Stomach (tissue), 9 donors: ENCODE measurements around the gene ESPN. TPM values are rescaled to one million over a fixed set of nuclear protein-coding genes. Genes with fewer than 3 reads are reported as not detected.
"Not testable (repeated sequence)": the region's sequence is repeated elsewhere in the genome, so short reads cannot be mapped to it uniquely, and the experiment has no call there.

Experiments
- DNase-seq, 2 donors: peaks; one replicate each; pipeline versions ENCODE4 v3.0.0 to v3.0.0-alpha.2; 2013 to 2019
- H3K27ac ChIP-seq, 5 donors: fragments of 200-600 bp in 4 of 5; sonication (generic) in 4 of 5; one replicate each; pipeline ENCODE4 v1.5.1; 2013 to 2019; ENCODE audit warnings: mild to moderate bottlenecking in 1 of 5, moderate library complexity in 1 of 5
- H3K27me3 ChIP-seq, 3 donors: fragments of 200-600 bp; sonication (generic); one replicate each; pipeline ENCODE4 v1.5.1; 2017 to 2019; ENCODE audit warnings: mixed run types in 1 of 3
- H3K36me3 ChIP-seq, 4 donors: fragments of 200-600 bp; sonication (generic); 1 replicate in 3 of 4; 2 replicates in 1 of 4; pipeline ENCODE4 v1.5.1; 2016 to 2019
- H3K4me1 ChIP-seq, 4 donors: fragments of 200-600 bp; sonication (generic); one replicate each; pipeline ENCODE4 v1.5.1; 2016 to 2019
- H3K4me3 ChIP-seq, 4 donors: fragments of 200-600 bp; sonication (generic) in 3 of 4; one replicate each; pipeline ENCODE4 v1.5.1; 2016 to 2019; ENCODE audit warnings: mild to moderate bottlenecking in 1 of 4
- H3K9me3 ChIP-seq, 4 donors: fragments of 200-600 bp; sonication (generic); one replicate each; pipeline ENCODE4 v1.5.1; 2016 to 2019
- EP300 ChIP-seq: sonication (generic); formaldehyde crosslinking; IDR thresholded peaks from one replicate; pipeline ENCODE4 v1.6.1; 2017; ENCODE audit warnings: antibody characterized with exemption
- POLR2A ChIP-seq, 4 donors: fragments of 450-650 bp; IDR thresholded peaks; one replicate each; pipeline ENCODE4 v1.6.1; 2016; ENCODE audit warnings: antibody characterized with exemption in 4 of 4, control low read depth in 2 of 4, mild to moderate bottlenecking in 1 of 4, moderate library complexity in 1 of 4
- POLR2AphosphoS5 ChIP-seq, 3 donors: sonication (generic); formaldehyde crosslinking; IDR thresholded peaks; one replicate each; pipeline ENCODE4 v1.6.1; 2016; ENCODE audit warnings: antibody characterized with exemption in 3 of 3
- WGBS, 5 donors: extraction: QIAGEN DNeasy Blood & Tissue Kit in 3 of 5; methylation state at CpG; one replicate each; pipeline versions ENCODE4 v1.1.5 to v1.1.7; 2013 to 2018; 5-methylcytosine and 5-hydroxymethylcytosine counted together
- intact Hi-C: fragments of 100-400 bp; cut with DNase I; formaldehyde crosslinking; loops from one replicate; pipeline ENCODE4 v1.15.1; 2023; ENCODE audit warnings: low total_unique reads
- polyA plus RNA-seq, 3 donors: library from polyadenylated mRNA; stranded (reverse); fragments of 200-250 nt; gene quantifications; one replicate each; pipeline ENCODE4 v1.2.3, GENCODE V29; 2013
- total RNA-seq, 5 donors: library from RNA; depleted of rRNA; stranded (reverse); fragments of >200 nt; gene quantifications; one replicate each; pipeline versions ENCODE4 v1.1.0 to v1.2.3, GENCODE V29; 2014 to 2016
- TF ChIP-seq, protein P1 (sequence below), 7 experiments: fragments of 450-650 bp in 4 of 7; fragments of 200-600 bp in 3 of 7; sonication (generic) in 3 of 7; IDR thresholded peaks; one replicate each; pipeline ENCODE4 v1.5.1; 2016 to 2019; ENCODE audit warnings: antibody characterized with exemption in 7 of 7, control low read depth in 2 of 7, mild to moderate bottlenecking in 1 of 7
- donor health status: healthy with polysubstance abuse.
- donor health status: Bipolar disorder and iron deficiency.
- donor health status: healthy.

ESPN gene
- total and polyA plus RNA-seq, 8 donors = 1.5 to 68.4 (median 4.8) TPM; not detected in 2

DNA sequence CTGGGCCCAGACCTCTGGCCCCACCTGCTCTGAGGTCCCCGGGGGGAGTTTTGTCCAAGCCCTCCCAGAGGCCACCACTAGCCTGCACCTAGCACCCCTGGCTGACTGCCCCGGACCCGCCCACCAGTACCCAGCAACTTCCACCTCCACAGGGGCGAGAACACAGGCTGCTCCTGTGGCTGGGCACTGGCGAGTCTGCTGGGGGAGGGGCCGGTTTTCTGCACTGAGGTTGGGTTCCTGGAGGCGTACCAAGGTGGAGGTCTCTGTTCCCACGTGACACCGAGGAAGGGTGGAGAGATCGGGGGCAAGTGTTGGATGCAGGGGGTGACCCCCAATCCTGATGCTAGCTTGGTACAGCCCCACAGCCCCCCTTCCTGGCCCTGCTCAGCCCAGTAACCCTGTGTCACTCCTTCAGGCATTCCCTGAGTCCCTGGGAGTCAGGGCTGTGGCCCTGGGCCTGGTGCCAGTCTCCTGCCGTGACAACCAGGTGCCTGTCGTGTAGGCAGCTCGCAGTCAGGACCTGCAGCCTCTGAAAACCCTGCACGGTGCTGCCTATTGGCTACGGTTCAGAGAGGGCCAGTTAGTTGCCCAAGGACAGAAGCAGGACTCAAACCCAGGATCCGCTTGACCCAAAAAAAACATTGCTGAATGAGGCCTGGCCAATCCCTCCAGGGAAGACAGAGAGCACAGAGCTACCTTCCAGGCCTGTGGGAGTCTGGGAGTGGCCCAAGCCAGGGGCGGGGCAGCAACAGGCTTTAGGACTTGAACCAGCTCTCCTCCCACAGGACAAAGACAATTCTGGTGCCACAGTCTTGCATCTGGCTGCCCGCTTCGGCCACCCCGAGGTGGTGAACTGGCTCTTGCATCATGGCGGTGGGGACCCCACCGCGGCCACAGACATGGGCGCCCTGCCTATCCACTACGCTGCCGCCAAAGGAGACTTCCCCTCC lies 3.1 kb downstream of the ESPN start:
- Histone ChIP-seq H3K4me1 (peaks cover 30 to 55% (median 48%) of the 10 kb centered on the region in 4 donors), H3K4me3 (no peak overlapping the region), H3K27ac (no peak overlapping the region), H3K27me3 (peaks cover 21 to 93% (median 64%) of the 10 kb centered on the region in 3 donors), H3K36me3 (no peaks in the 10 kb centered on the region), H3K9me3 (no peaks in the 10 kb centered on the region)
- intact Hi-C loops = no loop called here
- WGBS, 5 donors = 44 to 61% (median 48%) methylated on average over 15 to 26 of the region's 26 CpGs
- peak; percentile 49 to 83 for DNase-seq
- TF ChIP-seq POLR2AphosphoS5 (IDR thresholded peaks at IDR 0.05) (no peak), EP300 (no peak), POLR2A (IDR thresholded peaks at IDR 0.05) (no peak)
- TF ChIP-seq, protein P1, sequence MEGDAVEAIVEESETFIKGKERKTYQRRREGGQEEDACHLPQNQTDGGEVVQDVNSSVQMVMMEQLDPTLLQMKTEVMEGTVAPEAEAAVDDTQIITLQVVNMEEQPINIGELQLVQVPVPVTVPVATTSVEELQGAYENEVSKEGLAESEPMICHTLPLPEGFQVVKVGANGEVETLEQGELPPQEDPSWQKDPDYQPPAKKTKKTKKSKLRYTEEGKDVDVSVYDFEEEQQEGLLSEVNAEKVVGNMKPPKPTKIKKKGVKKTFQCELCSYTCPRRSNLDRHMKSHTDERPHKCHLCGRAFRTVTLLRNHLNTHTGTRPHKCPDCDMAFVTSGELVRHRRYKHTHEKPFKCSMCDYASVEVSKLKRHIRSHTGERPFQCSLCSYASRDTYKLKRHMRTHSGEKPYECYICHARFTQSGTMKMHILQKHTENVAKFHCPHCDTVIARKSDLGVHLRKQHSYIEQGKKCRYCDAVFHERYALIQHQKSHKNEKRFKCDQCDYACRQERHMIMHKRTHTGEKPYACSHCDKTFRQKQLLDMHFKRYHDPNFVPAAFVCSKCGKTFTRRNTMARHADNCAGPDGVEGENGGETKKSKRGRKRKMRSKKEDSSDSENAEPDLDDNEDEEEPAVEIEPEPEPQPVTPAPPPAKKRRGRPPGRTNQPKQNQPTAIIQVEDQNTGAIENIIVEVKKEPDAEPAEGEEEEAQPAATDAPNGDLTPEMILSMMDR (IDR thresholded peaks at IDR 0.05) = no peak

DNA sequence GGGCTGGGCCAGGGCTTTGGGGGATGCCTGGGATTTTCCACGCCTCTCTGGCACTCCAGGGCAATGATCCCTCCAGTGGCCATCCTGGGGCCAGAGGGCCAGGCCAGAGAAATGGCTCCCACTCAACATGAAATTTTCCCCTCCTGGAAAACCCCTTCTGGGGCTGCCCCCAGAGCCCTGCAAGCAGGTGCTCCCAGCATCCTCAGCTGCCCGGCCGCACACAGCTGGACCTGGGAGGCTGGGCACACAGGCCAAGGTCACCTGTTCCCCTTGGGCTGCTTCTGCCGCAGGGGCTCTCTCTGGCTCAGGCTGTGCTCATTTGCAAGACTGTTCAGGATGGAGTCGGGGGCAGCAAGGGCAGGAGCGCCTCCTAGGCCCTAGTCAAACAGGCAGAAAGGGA lies 3.9 kb downstream of the ESPN start:
- H3K4me3 ChIP-seq, DNase-seq, intact Hi-C loops, H3K36me3 ChIP-seq, H3K27ac ChIP-seq, H3K9me3 ChIP-seq: not testable (repeated sequence)
- peaks cover 25 to 49% (median 41%) of the 10 kb centered on the region in 4 donors for H3K4me1 ChIP-seq
- 81 to 88% (median 87%) methylated on average over 4 to 6 of the region's 6 CpGs; no CpG with 5 or more reads in 1 of the 5 donors for WGBS, 5 donors
- peaks cover 21 to 86% (median 57%) of the 10 kb centered on the region in 3 donors for H3K27me3 ChIP-seq

DNA sequence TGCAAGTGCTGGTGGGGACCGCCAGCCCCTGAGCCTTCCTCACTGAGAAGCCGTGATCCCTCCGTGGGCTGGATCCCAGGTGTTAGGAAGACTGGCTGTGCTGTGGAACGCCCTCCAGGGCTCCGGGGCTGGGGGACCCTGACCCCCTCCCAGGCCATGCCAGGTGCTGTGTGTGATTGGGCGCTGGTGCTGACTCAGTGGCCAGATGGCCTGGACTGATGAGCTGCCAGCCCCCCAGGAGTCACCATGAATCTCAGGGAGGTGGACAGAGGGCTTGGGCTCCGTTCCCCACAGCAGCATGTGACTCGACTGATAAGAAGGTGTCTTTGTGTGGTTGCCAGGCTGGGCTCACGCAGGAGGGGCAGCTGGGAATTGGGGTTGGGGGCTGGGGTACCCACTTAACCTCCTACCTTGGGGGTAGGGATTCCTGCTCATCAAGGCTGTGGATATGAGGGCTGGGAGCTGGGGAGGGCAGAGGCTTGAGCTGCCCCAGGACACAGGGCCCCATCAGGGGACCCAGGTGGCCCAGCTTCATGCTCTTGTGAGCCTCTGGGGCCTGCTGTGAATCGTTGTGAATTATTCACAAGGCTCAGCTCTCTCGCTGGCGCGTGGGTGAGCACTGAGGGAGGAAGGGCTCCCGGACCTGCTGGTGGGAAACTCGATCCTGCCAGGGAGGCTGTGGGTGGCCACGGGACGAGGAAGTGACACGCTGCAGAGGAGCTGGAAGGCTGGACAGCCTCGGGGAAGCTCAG lies 5.3 kb downstream of the ESPN start:
- peaks cover 11 to 36% (median 27%) of the 10 kb centered on the region in 4 donors for H3K4me1 ChIP-seq
- not testable (repeated sequence) for DNase-seq

DNA sequence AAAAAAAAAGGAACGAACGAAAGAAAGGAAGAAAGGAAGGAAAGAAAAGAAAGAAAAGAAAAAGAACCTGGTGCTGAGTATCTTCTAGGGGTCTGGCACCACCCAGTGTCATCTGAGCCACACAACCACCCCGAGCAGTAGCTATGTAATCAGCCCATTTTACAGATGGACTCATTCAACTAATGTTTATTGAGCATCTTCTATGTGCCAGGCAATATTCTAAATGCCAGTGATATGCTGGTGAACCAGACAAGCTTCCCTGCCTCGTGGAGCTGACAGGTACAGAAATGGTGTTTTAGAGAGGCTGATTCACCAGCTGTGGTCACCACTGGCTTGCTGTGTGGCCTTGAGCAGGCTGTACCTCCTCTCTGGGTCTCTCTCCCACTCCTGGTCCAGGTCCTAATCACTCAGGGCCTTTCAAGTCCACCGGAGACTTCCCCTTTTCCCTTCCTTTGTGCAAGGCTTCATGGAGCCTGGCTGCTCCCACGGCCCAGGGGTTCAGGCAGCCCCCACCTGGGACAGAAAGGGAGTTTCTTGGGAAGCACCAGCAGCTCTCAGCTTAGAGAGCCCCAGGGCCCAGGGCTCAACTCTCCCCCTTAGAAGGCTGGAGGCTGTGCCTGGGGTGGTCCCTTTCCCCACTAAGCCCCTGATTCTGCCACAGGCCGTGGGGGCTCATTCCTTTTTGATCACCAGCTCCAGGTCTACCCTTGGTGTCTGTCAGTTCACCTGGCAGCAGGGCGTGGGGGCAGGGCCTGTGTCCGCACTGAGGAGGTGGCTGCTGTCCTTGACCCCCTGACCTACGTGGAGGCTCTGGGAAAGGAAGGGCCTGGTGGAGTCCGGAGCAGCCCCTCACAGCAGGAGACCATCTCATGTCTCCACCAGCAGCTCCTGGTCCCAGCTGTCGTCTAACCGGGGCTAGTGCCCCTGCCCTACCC lies 7.3 kb downstream of the ESPN start:
- H3K9me3 ChIP-seq, H3K27ac ChIP-seq, H3K4me3 ChIP-seq, H3K36me3 ChIP-seq, DNase-seq, intact Hi-C loops: not testable (repeated sequence)
- WGBS, 5 donors = 75 to 84% (median 79%) methylated on average over 6 to 13 of the region's 13 CpGs
- H3K4me1 ChIP-seq = peaks cover 7 to 16% (median 13%) of the 10 kb centered on the region in 4 donors
- peaks cover 11 to 66% (median 22%) of the 10 kb centered on the region in 3 donors for H3K27me3 ChIP-seq

More for the DNA sequence above, 5.3 kb downstream of the ESPN start:
- H3K4me3 ChIP-seq, H3K27ac ChIP-seq, H3K9me3 ChIP-seq, intact Hi-C loops, H3K36me3 ChIP-seq: not testable (repeated sequence)
- H3K27me3 ChIP-seq = peaks cover 13 to 72% (median 43%) of the 10 kb centered on the region in 3 donors
- 30 to 43% (median 40%) methylated on average over 17 to 19 of the region's 19 CpGs for WGBS, 5 donors

DNA sequence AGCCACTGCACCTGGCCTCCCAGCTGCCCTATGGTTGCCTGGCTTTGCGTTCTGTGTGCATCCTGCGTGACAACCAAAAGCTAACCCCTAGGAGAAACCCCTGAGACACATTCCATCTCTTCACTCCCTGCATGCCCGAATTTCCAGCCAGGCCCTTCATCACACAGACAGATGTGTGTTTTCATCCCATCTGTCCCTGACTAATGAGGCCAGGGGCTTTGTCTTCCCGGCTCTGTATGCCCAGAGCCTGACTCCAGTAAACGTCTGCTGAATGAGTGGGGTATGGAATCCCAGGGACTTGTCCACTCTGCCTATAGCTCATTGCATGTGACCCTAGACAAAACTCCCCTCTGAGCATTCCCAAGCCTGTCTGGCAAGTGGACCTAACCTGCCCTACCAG lies 9.6 kb downstream of the ESPN start:
- Histone ChIP-seq H3K27me3 (peaks cover 0 to 66% (median 17%) of the 10 kb centered on the region in 3 donors), H3K27ac (no peak overlapping the region), H3K4me1 (peaks cover 0 to 3% (median 0%) of the 10 kb centered on the region in 4 donors), H3K4me3 (no peak overlapping the region), H3K36me3 (no peaks in the 10 kb centered on the region), H3K9me3 (no peaks in the 10 kb centered on the region)
- 67 to 78% (median 71%) methylated on average over 5 of the region's 5 CpGs for WGBS, 5 donors
- DNase-seq = no peak
- intact Hi-C loops = no loop called here
- TF ChIP-seq, protein P1 (IDR thresholded peaks at IDR 0.05) = no peak
- no peak for TF ChIP-seq POLR2A (IDR thresholded peaks at IDR 0.05)
- no peak for TF ChIP-seq POLR2AphosphoS5 (IDR thresholded peaks at IDR 0.05)
- TF ChIP-seq EP300 = no peak
